ENCODE data around the gene LMTK2.

GRCh38 chr7:98231493-98232262 is 125.0 kb downstream of the LMTK2 start:
- TF ChIP-seq, protein P1, sequence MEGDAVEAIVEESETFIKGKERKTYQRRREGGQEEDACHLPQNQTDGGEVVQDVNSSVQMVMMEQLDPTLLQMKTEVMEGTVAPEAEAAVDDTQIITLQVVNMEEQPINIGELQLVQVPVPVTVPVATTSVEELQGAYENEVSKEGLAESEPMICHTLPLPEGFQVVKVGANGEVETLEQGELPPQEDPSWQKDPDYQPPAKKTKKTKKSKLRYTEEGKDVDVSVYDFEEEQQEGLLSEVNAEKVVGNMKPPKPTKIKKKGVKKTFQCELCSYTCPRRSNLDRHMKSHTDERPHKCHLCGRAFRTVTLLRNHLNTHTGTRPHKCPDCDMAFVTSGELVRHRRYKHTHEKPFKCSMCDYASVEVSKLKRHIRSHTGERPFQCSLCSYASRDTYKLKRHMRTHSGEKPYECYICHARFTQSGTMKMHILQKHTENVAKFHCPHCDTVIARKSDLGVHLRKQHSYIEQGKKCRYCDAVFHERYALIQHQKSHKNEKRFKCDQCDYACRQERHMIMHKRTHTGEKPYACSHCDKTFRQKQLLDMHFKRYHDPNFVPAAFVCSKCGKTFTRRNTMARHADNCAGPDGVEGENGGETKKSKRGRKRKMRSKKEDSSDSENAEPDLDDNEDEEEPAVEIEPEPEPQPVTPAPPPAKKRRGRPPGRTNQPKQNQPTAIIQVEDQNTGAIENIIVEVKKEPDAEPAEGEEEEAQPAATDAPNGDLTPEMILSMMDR (IDR thresholded peaks at IDR 0.05): no peak
- no peak for TF ChIP-seq POLR2A (IDR thresholded peaks at IDR 0.05)
